Endothelial cell (in vitro differentiated cells): ENCODE results near the gene CHPF. TPM values are rescaled to one million over a fixed set of nuclear protein-coding genes. Genes with fewer than 3 reads are reported as not detected.

Source experiments
- DNase-seq: peaks from one replicate; pipeline ENCODE4 v3.0.0; 2021; ENCODE audit warnings: low spot score
- H3K27ac Mint-ChIP-seq: one replicate; pipeline ENCODE4 v1.8.0; 2021; ENCODE audit warnings: mixed read lengths, inconsistent platforms; ENCODE audit not compliant: unreplicated experiment
- H3K27me3 Mint-ChIP-seq: one replicate; pipeline ENCODE4 v1.8.0; 2021; ENCODE audit warnings: mild to moderate bottlenecking, moderate library complexity, mixed read lengths, inconsistent platforms; ENCODE audit not compliant: unreplicated experiment
- H3K36me3 Mint-ChIP-seq: one replicate; pipeline ENCODE4 v1.8.0; 2021; ENCODE audit warnings: mild to moderate bottlenecking, low read depth, mixed read lengths, inconsistent platforms; ENCODE audit not compliant: unreplicated experiment
- H3K4me1 Mint-ChIP-seq: one replicate; pipeline ENCODE4 v1.8.0; 2021; ENCODE audit warnings: mild to moderate bottlenecking, mixed read lengths, inconsistent platforms; ENCODE audit not compliant: unreplicated experiment
- H3K4me3 Mint-ChIP-seq: one replicate; pipeline ENCODE4 v1.8.0; 2021; ENCODE audit warnings: mild to moderate bottlenecking, mixed read lengths, inconsistent platforms; ENCODE audit not compliant: unreplicated experiment
- H3K9me3 Mint-ChIP-seq: one replicate; pipeline ENCODE4 v1.8.0; 2021; ENCODE audit warnings: mixed read lengths, inconsistent platforms; ENCODE audit not compliant: unreplicated experiment
- total RNA-seq: library from RNA; stranded (reverse); fragmentation: NEBNext Ultra II Directional; extraction: Animal tissue kit (Norgen Biotek cat#: 25700); gene quantifications from one replicate; pipeline ENCODE4 v1.2.1, GENCODE V29; 2021; ENCODE audit not compliant: unreplicated experiment
- TF ChIP-seq, protein P1 (sequence below): fragments of 200-600 bp; sonication (generic); IDR thresholded peaks from one replicate; pipeline ENCODE4 v1.5.0; 2021; ENCODE audit warnings: antibody characterized with exemption; ENCODE audit not compliant: unreplicated experiment

The CHPF gene
- total RNA-seq, 1 donor from 2014 or later = 4.1 TPM

GRCh38 chr2:219517954-219518778 is 25.4 kb downstream of the CHPF start:
- Mint-ChIP-seq H3K4me3 (no peak overlapping the region), H3K27me3 (peaks cover 24% of the 10 kb centered on the region), H3K9me3 (no peaks in the 10 kb centered on the region), H3K36me3 (no peaks in the 10 kb centered on the region), H3K27ac (no peak overlapping the region), H3K4me1 (peaks cover 51% of the 10 kb centered on the region)
- DNase-seq = no peak
- TF ChIP-seq, protein P1, sequence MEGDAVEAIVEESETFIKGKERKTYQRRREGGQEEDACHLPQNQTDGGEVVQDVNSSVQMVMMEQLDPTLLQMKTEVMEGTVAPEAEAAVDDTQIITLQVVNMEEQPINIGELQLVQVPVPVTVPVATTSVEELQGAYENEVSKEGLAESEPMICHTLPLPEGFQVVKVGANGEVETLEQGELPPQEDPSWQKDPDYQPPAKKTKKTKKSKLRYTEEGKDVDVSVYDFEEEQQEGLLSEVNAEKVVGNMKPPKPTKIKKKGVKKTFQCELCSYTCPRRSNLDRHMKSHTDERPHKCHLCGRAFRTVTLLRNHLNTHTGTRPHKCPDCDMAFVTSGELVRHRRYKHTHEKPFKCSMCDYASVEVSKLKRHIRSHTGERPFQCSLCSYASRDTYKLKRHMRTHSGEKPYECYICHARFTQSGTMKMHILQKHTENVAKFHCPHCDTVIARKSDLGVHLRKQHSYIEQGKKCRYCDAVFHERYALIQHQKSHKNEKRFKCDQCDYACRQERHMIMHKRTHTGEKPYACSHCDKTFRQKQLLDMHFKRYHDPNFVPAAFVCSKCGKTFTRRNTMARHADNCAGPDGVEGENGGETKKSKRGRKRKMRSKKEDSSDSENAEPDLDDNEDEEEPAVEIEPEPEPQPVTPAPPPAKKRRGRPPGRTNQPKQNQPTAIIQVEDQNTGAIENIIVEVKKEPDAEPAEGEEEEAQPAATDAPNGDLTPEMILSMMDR = no peak

DNA sequence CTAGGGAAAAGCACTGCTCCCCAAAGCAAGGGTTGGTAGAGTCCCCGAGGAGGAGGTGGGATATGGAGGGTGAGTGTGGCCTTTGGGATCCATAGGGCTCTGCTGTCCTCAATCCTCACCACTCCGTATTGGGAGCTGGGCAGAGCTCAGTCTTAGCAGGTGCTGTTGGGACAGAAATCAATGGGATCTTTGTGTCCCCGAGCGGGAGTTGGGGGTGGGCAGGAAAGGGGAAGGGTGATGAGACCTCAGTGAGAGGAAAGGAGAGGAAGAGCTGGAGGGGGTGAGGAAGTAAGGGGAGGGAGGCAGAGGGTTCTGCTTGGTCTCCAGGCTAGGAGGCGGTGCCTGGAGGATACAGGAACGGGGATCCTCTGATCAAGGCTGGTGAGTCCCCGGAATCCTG is 26.7 kb downstream of the CHPF start:
- Mint-ChIP-seq H3K4me3 (no peak overlapping the region), H3K4me1 (peaks cover 55% of the 10 kb centered on the region), H3K9me3 (no peaks in the 10 kb centered on the region), H3K36me3 (peaks cover 4% of the 10 kb centered on the region), H3K27ac (no peak overlapping the region), H3K27me3 (peaks cover 25% of the 10 kb centered on the region)
- TF ChIP-seq, protein P1 = no peak
- DNase-seq = no peak

- no peaks in the 10 kb centered on the region for H3K9me3 Mint-ChIP-seq
- TF ChIP-seq, protein P1 = no peak
- H3K36me3 Mint-ChIP-seq = peaks cover 4% of the 10 kb centered on the region
- H3K27me3 Mint-ChIP-seq = peaks cover 24% of the 10 kb centered on the region
- peaks cover 54% of the 10 kb centered on the region for H3K4me1 Mint-ChIP-seq
- H3K27ac Mint-ChIP-seq = peak overlapping the region; percentile 11
- DNase-seq = no peak
- peak overlapping the region; percentile 29 for H3K4me3 Mint-ChIP-seq
Measured at GRCh38 chr2:219515874-219516629, 27.6 kb downstream of the CHPF start.

- peaks cover 4% of the 10 kb centered on the region for H3K36me3 Mint-ChIP-seq
- H3K9me3 Mint-ChIP-seq = no peaks in the 10 kb centered on the region
- peaks cover 27% of the 10 kb centered on the region for H3K27me3 Mint-ChIP-seq
- TF ChIP-seq, protein P1 = no peak
- no peak for DNase-seq
- H3K27ac Mint-ChIP-seq = no peak overlapping the region
- peaks cover 61% of the 10 kb centered on the region for H3K4me1 Mint-ChIP-seq
- no peak overlapping the region for H3K4me3 Mint-ChIP-seq
Measured at GRCh38 chr2:219514836-219515235, 28.8 kb downstream of the CHPF start.
